GM18499 (cell line): ENCODE measurements around the gene TAF4B.
A peak's percentile ranks its signal among the peaks of the same experiment; 100 is the strongest.
"Not testable (repeated sequence)": the region's sequence is repeated elsewhere in the genome, so short reads cannot be mapped to it uniquely, and the experiment has no call there.

Experiments used
- ATAC-seq: cut with Tn5 transposase; IDR thresholded peaks from one replicate; pipeline ENCODE4 v1.9.1; 2021; ENCODE audit warnings: moderate number of reproducible peaks; ENCODE audit not compliant: insufficient read depth, unreplicated experiment

TAF4B gene

GRCh38 chr18:26421503-26421902, 195.3 kb downstream of the TAF4B start:
- ATAC-seq = no peak

DNA sequence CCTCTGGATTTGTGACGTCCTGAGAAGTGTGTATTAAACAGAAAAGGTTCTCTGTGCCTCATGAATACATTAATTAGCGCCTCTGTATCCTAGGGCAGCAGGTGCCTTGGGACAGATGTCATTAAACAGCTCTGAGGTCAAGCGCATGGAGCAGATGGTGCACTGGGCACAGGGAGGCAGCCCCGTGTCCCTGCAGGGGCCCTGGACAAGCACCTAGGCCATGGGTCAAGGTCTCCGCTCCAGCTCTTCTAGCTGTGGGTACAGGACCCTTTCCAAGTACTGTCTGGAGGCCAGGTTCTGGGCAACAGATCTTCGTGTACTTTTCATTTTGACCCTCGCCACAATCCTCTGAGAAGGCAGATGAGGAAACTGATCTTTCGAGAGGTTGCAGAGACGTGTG, 195.7 kb downstream of the TAF4B start:
- no peak for ATAC-seq

DNA sequence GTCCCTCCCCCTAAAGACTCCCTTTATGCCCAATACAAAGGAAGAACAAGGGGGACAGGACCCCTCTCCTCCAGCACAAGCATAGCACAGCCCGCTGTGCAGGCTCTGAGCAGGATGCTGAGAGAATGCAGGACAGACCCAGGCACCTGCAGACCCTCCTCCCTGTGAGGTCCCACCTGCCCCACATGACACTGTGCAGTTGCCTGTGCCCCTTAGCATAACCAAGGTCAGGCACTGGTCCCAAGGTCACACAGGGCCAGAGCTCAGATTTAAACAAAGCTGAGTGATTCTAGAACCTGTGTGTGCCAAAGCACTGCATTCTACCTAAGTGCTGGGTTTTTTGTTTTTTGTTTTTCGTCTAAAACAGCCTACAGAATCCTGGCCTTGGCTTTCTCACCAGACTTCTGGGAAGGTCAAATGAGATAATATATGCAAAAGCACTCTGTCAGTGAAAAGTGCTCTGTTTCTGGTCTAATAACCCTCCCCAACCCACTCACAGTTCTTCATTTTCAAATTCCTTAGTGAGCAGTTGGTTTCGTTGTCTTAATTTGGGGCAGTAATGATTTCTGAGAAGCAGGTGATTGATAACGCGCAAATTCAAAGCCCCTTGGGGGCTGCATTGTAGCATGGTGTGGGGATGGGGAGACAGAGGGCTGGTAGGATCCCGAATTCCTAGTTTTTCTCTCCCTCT, 196.4 kb downstream of the TAF4B start:
- ATAC-seq = no peak

- no peak for ATAC-seq
Observed at GRCh38 chr18:26424428-26425147, 198.3 kb downstream of the TAF4B start.

DNA sequence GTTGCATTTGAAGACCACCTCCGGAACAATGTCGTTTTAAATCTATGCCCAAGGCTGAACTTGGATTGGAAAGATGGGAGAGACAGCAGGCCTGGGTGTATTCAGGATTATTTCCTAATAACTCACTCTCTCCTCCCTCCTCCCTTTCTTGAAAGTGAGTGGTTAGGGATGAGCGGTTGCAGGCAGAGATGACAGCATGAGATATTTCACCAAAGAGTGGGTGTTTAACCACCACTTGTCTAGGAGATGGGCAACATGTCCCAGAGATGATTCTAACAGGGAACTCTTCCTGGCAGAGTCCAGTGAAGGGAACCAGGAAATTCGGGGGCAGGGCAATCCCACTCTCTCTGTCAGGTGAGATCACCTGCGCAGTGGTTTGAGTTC, 198.9 kb downstream of the TAF4B start:
- no peak for ATAC-seq

GRCh38 chr18:26429535-26430226, 203.4 kb downstream of the TAF4B start:
- no peak for ATAC-seq

- no peak for ATAC-seq
Observed at GRCh38 chr18:26432651-26433424, 206.6 kb downstream of the TAF4B start.

DNA sequence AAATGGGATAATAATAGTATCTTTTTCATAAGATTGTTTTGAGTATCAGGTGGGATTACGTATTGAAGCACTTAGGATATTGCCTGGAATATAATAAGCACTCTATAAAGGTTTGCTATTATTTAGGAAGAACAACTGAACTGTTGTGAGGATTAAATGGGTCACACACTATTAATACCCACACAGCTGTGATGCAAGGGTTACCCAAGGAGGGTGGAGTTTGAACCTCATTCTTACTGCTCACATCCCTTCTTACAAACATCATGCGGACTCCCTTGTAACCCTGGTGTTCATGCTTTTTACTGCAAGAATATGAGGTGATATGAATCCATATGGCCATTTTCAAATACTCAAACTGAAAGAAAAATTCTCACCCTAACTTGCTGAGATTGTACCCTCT, 208.6 kb downstream of the TAF4B start:
- ATAC-seq = no peak

- no peak for ATAC-seq
Observed at GRCh38 chr18:26435415-26436095, 209.3 kb downstream of the TAF4B start.

GRCh38 chr18:26436176-26437051, 210.2 kb downstream of the TAF4B start:
- ATAC-seq = no peak

GRCh38 chr18:26437634-26438033, 211.4 kb downstream of the TAF4B start:
- ATAC-seq = not testable (repeated sequence)

- peak; percentile 99 for ATAC-seq
Observed at GRCh38 chr18:26438980-26439379, 212.7 kb downstream of the TAF4B start.

GRCh38 chr18:26439537-26439936, 213.3 kb downstream of the TAF4B start:
- no peak for ATAC-seq

DNA sequence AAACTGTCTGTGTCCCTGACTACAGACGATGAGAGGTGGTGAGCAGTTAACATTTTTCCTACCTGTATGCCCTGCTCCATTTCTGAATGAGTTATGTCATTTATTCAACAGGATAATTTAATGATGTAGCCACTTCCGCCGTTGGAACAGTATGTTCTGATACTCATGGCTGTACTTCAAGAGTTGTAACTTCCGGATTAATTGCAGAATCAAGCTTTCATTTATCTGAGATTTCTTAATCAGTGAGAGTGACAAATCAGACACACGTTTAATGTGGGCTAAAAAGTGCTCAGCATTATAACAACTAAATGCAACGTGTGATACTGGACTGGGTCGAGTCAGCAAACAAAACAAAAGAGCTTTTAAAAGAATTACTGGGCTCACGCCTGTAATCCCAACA, 214.4 kb downstream of the TAF4B start:
- no peak for ATAC-seq
